Heart left ventricle (tissue), 16 donors: ENCODE measurements around the gene MPV17L2. TPM values are rescaled to one million over a fixed set of nuclear protein-coding genes. Genes with fewer than 3 reads are reported as not detected.
"Not testable (repeated sequence)": the region's sequence is repeated elsewhere in the genome, so short reads cannot be mapped to it uniquely, and the experiment has no call there.

Experiments used
- ATAC-seq, 4 donors: fragments of 200-7000 bp; cut with Tn5 transposase; one replicate each; pipeline ENCODE4 v1.9.1; 2020 to 2022; ENCODE audit warnings: moderate library complexity in 4 of 4, mild to moderate bottlenecking in 3 of 4, moderate number of reproducible peaks in 1 of 4
- DNase-seq, 5 donors: peaks; one replicate each; pipeline ENCODE4 v3.0.0-alpha.2; 2020
- H3K27ac ChIP-seq, 12 donors: fragments of 200-600 bp; sonication (generic) in 4 of 12; one replicate each; pipeline versions ENCODE4 v1.5.0 to v1.8.0; 2016 to 2022; ENCODE audit warnings: mild to moderate bottlenecking in 2 of 12
- H3K27me3 ChIP-seq, 9 donors: fragments of 200-600 bp; sonication (generic) in 2 of 9; one replicate each; pipeline versions ENCODE4 v1.5.1 to v1.8.0; 2016 to 2022; ENCODE audit warnings: mild to moderate bottlenecking in 3 of 9
- H3K36me3 ChIP-seq, 9 donors: fragments of 200-600 bp; sonication (generic) in 2 of 9; one replicate each; pipeline versions ENCODE4 v1.5.0 to v1.8.0; 2018 to 2022; ENCODE audit warnings: mild to moderate bottlenecking in 2 of 9
- H3K4me1 ChIP-seq, 12 donors: fragments of 200-600 bp; sonication (generic) in 4 of 12; one replicate each; pipeline versions ENCODE4 v1.5.0 to v1.8.0; 2016 to 2022; ENCODE audit warnings: mild to moderate bottlenecking in 3 of 12
- H3K4me3 ChIP-seq, 12 donors: fragments of 200-600 bp; sonication (generic) in 4 of 12; one replicate each; pipeline versions ENCODE4 v1.5.0 to v1.8.0; 2017 to 2022; ENCODE audit warnings: mild to moderate bottlenecking in 9 of 12, moderate library complexity in 4 of 12
- H3K9me3 ChIP-seq, 12 donors: fragments of 200-600 bp; sonication (generic) in 4 of 12; one replicate each; pipeline versions ENCODE4 v1.5.0 to v1.8.0; 2016 to 2022; ENCODE audit warnings: mild to moderate bottlenecking in 1 of 12
- POLR2A ChIP-seq, 2 donors: fragments of 450-650 bp; IDR thresholded peaks; one replicate each; pipeline ENCODE4 v1.6.1; 2017; ENCODE audit warnings: antibody characterized with exemption in 2 of 2, mild to moderate bottlenecking in 2 of 2, moderate library complexity in 2 of 2
- WGBS, 4 donors: extraction: QIAGEN DNeasy Blood & Tissue Kit in 2 of 4; methylation state at CpG; one replicate each; pipeline versions ENCODE4 v1.1.5 to v1.1.7; 2013 to 2018; 5-methylcytosine and 5-hydroxymethylcytosine counted together
- intact Hi-C, 10 donors: fragments of 100-400 bp; cut with DNase I; formaldehyde crosslinking; loops; one replicate each; pipeline versions ENCODE4 v1.11.1 to v1.14.2; 2022
- polyA plus RNA-seq, 2 donors: library from polyadenylated mRNA; stranded (reverse); fragments of 200-250 nt; gene quantifications; one replicate each; pipeline ENCODE4 v1.2.3, GENCODE V29; 2013
- total RNA-seq, 9 donors: library from RNA; depleted of rRNA in 2 of 9; stranded (reverse); fragments of >200 nt in 2 of 9; fragmentation: NEBNext Ultra II Directional in 3 of 9; extraction: Animal tissue kit (Norgen Biotek cat#: 25700) in 3 of 9; gene quantifications; one replicate each; pipeline versions ENCODE4 v1.1.0 to v1.2.4, GENCODE V29; 2016 to 2023
- TF ChIP-seq, protein P1 (sequence below), 12 donors: fragments of 200-600 bp; sonication (generic) in 4 of 12; IDR thresholded peaks; one replicate each; pipeline versions ENCODE4 v1.5.0 to v1.8.0; 2018 to 2022; ENCODE audit warnings: antibody characterized with exemption in 12 of 12, mild to moderate bottlenecking in 5 of 12
- donor health status: ischemic (EF 13 %, LVEDD 7.1; RV severe dilation, severe dysfunction).
- donor health status: healthy with polysubstance abuse.
- donor health status: DM: no; HTN: yes; CAD: no.
- donor health status: DM: no; HTN: no; CAD: no.
- donor health status: ischemic (EF 25% LVEDD 6.9; RV normal size, moderate dysfunction).
- donor health status: ischemic (EF 25% LVEDD 5.7; RV mildly dilated, moderate dysfunction).
- donor health status: healthy.
- donor health status: DM: yes; HTN: yes; CAD: no.
- donor health status: ischemic (EF 35%, LVEDD 5.7; RV mildly dilated, moderate dysfunction).
- donor health status: nonischemic (EF 11% LVEDD 7.7; RV severe dilation, severe dysfunction).
- donor health status: DM: yes; HTN: yes; CAD: no.
- donor health status: PGD.
- donor health status: ischemic (EF 29% LVEDD 5.4; RV normal size, mild dysfunction).
- donor health status: nonischemic (EF 23%, LVEDD 6.1; RV moderate dilation, normal function).

The MPV17L2 gene
- total and polyA plus RNA-seq, 11 donors: 10.6 to 59.3 (median 18.9) TPM

DNA sequence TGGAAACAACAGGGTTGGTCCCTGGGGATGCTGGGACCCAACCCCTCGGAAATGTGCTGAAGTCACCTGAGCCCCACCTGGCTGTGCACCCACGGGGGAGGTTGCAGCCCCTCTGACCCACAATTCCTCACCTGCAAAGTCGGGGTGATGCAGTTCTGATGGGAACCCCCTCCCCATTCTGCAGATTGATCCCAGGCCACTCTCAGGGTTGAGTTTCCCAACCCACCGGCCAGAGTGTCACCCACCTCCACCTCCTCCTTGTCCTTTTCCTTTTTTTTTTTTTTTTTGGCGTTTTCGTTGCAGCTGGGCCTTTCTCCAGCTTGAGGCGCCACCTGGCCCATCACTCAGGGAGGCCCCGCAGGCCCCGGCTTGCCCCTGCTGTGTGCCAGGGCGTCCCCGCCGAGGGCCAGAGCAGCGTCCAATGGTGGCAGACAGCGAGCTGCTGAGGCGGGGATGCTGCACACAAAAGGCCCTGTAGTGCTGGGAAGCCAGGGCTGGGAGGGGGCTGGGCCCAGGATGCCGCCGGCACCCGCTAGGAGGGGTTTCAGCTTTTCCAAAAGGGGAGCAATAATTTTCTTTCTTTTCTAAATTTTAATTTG is 35.5 kb upstream of the MPV17L2 start:
- WGBS, 4 donors: 38 to 51% (median 40%) methylated on average over 18 of the region's 18 CpGs
- DNase-seq (no peak), ATAC-seq (no peak)
- no peak for TF ChIP-seq POLR2A (IDR thresholded peaks at IDR 0.05)
- TF ChIP-seq, protein P1, sequence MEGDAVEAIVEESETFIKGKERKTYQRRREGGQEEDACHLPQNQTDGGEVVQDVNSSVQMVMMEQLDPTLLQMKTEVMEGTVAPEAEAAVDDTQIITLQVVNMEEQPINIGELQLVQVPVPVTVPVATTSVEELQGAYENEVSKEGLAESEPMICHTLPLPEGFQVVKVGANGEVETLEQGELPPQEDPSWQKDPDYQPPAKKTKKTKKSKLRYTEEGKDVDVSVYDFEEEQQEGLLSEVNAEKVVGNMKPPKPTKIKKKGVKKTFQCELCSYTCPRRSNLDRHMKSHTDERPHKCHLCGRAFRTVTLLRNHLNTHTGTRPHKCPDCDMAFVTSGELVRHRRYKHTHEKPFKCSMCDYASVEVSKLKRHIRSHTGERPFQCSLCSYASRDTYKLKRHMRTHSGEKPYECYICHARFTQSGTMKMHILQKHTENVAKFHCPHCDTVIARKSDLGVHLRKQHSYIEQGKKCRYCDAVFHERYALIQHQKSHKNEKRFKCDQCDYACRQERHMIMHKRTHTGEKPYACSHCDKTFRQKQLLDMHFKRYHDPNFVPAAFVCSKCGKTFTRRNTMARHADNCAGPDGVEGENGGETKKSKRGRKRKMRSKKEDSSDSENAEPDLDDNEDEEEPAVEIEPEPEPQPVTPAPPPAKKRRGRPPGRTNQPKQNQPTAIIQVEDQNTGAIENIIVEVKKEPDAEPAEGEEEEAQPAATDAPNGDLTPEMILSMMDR (IDR thresholded peaks at IDR 0.05): no peak
- H3K27ac ChIP-seq: peak overlapping the region in 11 of 12 donors; percentile 64 to 91 (median 78)
- no peaks in the 10 kb centered on the region for H3K9me3 ChIP-seq
- peaks cover 0 to 19% (median 7%) of the 10 kb centered on the region in 9 donors for H3K36me3 ChIP-seq
- intact Hi-C loops: loop anchor here in 2 of 10 donors (1.0 to 10.0 kb wide), 3 partner anchors 35 to 153 kb away; partner anchors contain the start of gene ARRDC2 (in 1 of the 2)
- H3K27me3 ChIP-seq: no peaks in the 10 kb centered on the region
- no peak overlapping the region for H3K4me3 ChIP-seq
- peaks cover 8 to 62% (median 41%) of the 10 kb centered on the region in 12 donors for H3K4me1 ChIP-seq

DNA sequence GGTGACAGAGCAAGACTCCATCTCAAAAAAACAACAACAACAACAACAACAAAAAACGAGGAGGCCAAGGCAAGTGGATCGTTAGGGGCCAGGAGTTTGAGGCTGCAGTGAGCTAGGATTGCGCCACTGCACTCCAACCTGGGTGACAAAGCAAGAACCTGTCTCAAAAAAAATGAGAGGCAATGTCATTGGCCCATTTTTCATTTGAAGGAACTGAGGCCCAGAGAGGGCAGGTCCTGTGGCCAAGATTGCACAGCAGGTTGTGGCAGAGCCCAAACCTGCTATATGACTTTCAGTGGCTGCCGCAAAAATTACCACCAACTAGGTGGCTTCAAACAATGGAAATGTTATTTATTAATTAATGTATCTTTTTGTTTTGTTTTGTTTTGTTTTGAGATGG is 34.6 kb upstream of the MPV17L2 start:
- 88 to 91% (median 89%) methylated on average over 4 of the region's 4 CpGs for WGBS, 4 donors
- Histone ChIP-seq H3K27ac (no peak overlapping the region), H3K9me3 (no peaks in the 10 kb centered on the region), H3K27me3 (no peaks in the 10 kb centered on the region), H3K36me3 (peaks cover 0 to 28% (median 15%) of the 10 kb centered on the region in 9 donors), H3K4me1 (peaks cover 8 to 60% (median 40%) of the 10 kb centered on the region in 12 donors), H3K4me3 (no peak overlapping the region)
- DNase-seq (no peak), ATAC-seq (no peak)
- intact Hi-C loops: loop anchor here in 2 of 10 donors (5.0 to 10.0 kb wide), 2 partner anchors 46 to 154 kb away; partner anchors contain the start of gene ARRDC2 (in 1 of the 2)
- TF ChIP-seq, protein P1 (IDR thresholded peaks at IDR 0.05): no peak
- no peak for TF ChIP-seq POLR2A (IDR thresholded peaks at IDR 0.05)

DNA sequence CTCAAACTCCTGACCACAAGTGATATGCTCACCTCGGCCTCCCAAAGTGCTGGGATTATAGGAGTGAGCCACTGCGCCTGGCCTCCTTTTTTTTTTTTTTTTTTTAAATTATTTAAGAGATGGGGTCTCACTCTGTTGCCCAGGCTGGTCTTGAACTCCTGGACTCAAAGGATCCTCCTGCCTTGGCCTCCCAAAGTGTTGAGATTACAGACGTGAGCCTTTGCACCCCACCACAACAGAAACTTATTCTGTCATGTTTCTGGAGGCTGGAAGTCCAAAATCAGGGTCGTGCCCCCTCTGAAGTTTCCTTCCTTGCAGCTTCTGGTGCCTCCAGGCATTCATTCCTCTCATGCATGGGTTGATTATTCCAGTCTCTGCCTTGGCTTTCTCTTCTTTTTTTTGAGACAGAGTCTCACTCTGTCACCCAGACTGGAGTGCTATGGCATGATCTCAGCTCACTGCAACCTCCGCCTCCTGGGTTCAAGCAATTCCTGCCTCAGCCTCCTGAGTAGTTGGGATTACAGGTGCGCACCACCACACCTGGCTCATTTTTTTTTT is 33.9 kb upstream of the MPV17L2 start:
- H3K4me1 ChIP-seq: peaks cover 5 to 53% (median 34%) of the 10 kb centered on the region in 12 donors
- not testable (repeated sequence) for H3K9me3 ChIP-seq, H3K27ac ChIP-seq, DNase-seq, ATAC-seq, H3K27me3 ChIP-seq, H3K4me3 ChIP-seq
- intact Hi-C loops: loop anchor here in 2 of 10 donors (5.0 to 10.0 kb wide), 2 partner anchors 47 to 154 kb away; partner anchors contain the start of gene ARRDC2 (in 1 of the 2)
- WGBS, 4 donors: 83 to 92% (median 88%) methylated on average over 6 of the region's 6 CpGs
- peaks cover 0 to 34% (median 21%) of the 10 kb centered on the region in 9 donors for H3K36me3 ChIP-seq

DNA sequence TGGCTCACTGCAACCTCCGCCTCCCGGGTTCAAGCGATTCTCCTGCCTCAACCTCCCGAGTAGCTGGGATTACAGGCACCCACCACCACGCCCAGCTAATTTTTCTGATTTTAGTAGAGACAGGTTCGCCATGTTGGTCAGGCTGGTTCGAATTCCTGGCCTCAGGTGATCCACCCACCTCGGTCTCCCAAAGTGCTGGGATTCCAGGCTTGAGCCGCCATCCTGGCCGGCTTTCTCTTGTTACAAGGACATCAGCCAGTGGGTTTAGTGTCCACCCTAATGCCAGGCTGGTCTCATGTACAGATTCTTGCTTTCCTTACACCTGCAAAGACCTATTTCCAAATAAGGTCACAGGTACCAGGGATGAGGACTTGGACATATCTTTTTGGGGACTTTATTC is 33.2 kb upstream of the MPV17L2 start:
- Histone ChIP-seq H3K4me1 (peaks cover 5 to 49% (median 30%) of the 10 kb centered on the region in 12 donors), H3K27me3 (no peaks in the 10 kb centered on the region), H3K36me3 (peaks cover 0 to 41% (median 28%) of the 10 kb centered on the region in 9 donors), H3K27ac (peak overlapping the region in 6 of 12 donors; percentile 80 to 93 (median 88)), H3K9me3 (no peaks in the 10 kb centered on the region), H3K4me3 (no peak overlapping the region)
- intact Hi-C loops: loop anchor here in 5 of 10 donors (2.0 to 10.0 kb wide), 3 partner anchors 43 to 155 kb away; partner anchors contain the start of gene ARRDC2 (in 1 of the 5)
- no peak for ATAC-seq
- TF ChIP-seq, protein P1 (IDR thresholded peaks at IDR 0.05): no peak
- no peak for TF ChIP-seq POLR2A (IDR thresholded peaks at IDR 0.05)
- WGBS, 4 donors: 95 to 97% (median 95%) methylated on average over 10 of the region's 10 CpGs
- DNase-seq: no peak
